AG10803 (cell line): Measurements from ENCODE around the gene POLR3H.

Experiments used
- DNase-seq: peaks from one replicate; pipeline ENCODE4 v3.0.0; 2010; ENCODE audit warnings: low read depth
- H3K4me3 ChIP-seq: 2 replicates; pipeline ENCODE4 v1.5.1; 2011; ENCODE audit warnings: mild to moderate bottlenecking, low read length, control low read depth
- TF ChIP-seq, protein P1 (sequence below): conservative IDR thresholded peaks from 2 replicates; pipeline ENCODE4 v1.5.1; 2011; ENCODE audit warnings: mild to moderate bottlenecking, low read length, control low read depth, inconsistent platforms

Gene POLR3H

DNA sequence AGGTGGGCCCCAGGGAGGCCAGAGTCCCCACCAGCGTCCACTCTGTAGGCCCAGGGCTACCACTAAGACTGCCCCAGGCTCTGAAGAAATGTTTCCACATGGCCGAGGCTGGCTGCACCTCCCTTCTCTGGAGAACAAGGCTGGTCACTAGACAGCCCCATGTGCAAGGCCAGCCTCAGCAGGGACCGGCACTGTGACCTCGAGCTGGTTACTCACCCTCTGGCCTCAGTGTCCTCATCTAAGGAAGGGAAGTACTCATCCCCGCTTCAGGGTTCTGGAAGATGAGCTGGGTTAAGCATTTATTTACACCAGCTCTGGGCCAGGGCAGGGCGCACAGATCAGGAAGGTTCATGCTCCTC, 35.7 kb upstream of the POLR3H start:
- TF ChIP-seq, protein P1, sequence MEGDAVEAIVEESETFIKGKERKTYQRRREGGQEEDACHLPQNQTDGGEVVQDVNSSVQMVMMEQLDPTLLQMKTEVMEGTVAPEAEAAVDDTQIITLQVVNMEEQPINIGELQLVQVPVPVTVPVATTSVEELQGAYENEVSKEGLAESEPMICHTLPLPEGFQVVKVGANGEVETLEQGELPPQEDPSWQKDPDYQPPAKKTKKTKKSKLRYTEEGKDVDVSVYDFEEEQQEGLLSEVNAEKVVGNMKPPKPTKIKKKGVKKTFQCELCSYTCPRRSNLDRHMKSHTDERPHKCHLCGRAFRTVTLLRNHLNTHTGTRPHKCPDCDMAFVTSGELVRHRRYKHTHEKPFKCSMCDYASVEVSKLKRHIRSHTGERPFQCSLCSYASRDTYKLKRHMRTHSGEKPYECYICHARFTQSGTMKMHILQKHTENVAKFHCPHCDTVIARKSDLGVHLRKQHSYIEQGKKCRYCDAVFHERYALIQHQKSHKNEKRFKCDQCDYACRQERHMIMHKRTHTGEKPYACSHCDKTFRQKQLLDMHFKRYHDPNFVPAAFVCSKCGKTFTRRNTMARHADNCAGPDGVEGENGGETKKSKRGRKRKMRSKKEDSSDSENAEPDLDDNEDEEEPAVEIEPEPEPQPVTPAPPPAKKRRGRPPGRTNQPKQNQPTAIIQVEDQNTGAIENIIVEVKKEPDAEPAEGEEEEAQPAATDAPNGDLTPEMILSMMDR, result no peak
- no peak overlapping the region for H3K4me3 ChIP-seq
- no peak for DNase-seq

DNA sequence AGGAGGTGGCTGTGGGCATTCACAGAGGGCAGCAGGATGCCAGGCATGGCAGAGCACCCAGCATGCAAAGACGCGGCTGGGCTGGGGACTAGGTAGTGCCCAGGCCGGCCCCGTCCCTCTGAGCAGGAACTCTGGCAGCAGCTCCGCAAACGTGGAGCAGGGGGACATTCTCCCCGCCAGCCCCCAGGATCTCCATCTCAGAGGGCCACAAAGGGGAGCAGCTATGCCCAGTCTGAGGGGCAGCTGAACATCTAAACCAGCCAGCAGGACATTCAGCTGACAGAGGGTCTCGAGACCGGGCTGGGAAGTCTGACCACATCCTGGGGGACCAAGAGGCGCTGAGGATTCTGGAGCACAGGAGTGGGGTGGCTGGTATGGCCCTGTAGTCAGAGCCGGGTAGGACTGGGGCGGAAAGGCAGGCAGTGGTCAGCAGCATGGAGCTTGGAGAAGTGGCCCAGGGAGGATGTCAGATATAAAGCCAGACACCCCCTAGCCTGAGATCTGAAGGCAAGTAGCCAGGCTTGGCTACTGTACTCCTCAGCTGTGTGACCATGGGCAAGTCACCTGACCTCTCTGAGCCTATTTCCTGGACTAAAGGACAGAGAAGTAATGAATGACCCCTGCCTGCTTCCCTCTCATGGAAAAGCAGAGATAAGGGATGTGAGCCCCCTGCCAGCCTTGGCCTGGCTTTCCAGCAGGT, 35.2 kb upstream of the POLR3H start:
- TF ChIP-seq, protein P1, result no peak
- no peak overlapping the region for H3K4me3 ChIP-seq
- DNase-seq, result no peak

DNA sequence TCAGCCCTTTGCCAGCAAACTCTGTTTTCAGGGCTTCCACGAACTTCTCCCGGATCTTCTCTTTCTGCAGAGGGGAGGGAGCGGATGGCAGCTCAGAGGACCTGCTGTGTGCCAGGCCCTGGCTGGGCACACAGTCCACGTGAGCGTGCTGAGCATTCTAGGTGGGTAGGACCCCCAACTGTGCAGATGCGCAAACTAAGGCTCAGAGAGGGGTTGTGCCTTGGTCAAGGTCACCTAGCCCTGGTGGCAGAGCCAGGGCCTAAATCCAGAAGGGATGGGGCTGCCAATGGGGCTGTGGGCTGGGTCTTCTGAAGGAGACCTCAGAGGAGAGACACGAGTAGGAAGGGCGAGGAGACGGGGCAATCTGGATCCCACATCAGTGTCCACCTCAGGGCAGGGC, 34.5 kb upstream of the POLR3H start:
- no peak overlapping the region for H3K4me3 ChIP-seq
- DNase-seq, result no peak

DNA sequence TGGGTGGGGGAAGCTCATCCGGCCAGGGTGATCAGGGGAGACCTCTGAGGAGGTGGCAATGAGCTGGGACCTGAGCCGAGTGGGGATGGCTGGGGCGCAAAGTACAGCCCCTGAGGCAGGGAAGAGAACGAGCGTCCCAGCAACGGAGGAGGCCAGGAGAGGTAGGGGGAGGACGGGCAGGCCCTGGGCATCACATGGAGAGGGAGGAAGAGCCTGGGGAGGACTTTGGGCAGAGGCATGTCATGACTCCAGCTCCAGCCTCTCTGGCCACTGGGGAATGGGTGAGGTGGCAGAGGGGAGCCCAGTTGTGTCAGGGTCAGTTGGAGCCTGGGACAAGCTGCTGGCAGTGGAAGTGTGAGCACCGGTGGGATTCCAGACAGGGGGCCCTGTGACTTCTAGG, 33.8 kb upstream of the POLR3H start:
- TF ChIP-seq, protein P1, result no peak
- DNase-seq, result no peak
- H3K4me3 ChIP-seq, result no peak overlapping the region

More for the DNA sequence above, 34.5 kb upstream of the POLR3H start:
- TF ChIP-seq, protein P1, result no peak

DNA sequence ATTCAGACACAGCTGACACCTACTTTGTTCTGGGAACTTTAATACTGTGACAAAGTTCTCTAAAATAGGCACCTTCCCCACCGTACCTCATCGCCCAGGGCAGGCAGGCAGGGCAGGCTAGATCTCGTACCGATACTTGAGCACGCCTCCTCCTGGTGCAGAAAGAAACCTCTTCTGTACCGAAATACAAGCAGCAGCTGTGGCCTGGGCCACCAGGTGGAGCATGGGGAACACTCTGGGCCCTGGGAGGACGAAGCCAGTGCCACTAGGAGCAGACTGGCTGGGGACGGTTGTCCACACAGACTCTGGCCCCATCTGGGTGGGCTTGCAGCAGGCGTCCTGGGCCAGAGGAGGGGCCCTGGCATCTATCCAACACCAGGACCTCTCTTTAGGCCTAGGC, 32.6 kb upstream of the POLR3H start:
- TF ChIP-seq, protein P1, result peak; percentile 58
- peak; percentile 40 for DNase-seq
- no peak overlapping the region for H3K4me3 ChIP-seq

DNA sequence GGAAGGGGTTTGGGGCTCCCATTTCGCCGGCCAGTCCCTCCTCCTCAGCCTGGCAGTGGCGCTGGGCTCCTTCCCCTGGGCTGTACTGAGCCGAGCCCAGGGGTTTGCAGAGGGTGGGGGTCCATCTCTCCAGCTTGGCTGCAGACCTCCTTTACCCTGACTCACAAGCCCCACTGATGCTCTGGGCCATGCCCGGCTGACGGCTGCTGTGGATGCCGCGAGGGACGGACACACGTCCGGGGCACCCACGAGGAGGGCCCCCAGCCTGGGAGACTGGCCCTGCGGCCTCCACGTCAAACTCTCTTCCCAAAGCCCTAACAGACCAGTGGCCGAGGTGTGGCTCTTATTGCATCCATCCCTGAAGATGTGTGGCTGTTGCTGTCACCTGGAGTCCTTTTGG, 31.3 kb upstream of the POLR3H start:
- no peak for DNase-seq
- no peak overlapping the region for H3K4me3 ChIP-seq
- TF ChIP-seq, protein P1, result no peak

DNA sequence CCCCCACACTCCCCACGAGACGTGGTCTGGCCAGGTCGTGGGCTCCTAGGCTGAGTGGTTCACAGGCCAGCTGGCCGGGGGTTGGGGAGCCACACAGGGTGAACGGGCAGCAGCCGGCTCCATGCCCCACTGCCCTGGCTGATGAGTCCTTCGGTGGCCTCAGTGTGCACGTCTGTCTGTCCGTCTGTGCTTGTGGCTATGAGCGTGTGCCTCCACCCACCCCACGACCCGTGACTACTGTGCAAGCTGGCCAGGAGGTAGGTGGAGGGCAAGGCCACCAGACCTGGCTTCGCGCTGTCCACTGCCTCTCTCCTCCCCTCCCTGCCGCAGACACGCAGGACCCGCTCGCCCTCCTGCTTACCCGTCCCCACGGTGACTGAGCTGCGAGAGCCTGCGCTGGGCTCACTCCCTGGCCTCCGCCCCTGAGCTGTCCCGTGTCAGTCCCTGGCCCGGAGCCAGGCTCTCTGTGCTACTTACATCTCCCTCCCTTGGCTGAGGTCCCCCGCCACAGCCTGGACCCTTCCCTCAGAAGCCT, 30.6 kb upstream of the POLR3H start:
- TF ChIP-seq, protein P1, result no peak
- no peak for DNase-seq

More for the DNA sequence above, 30.6 kb upstream of the POLR3H start:
- H3K4me3 ChIP-seq, result no peak overlapping the region
